Adipocyte (in vitro differentiated cells): Measurements from ENCODE around the gene CAMTA1.
"Not testable (repeated sequence)": the region's sequence is repeated elsewhere in the genome, so short reads cannot be mapped to it uniquely, and the experiment has no call there.

ENCODE experiments used
- DNase-seq: peaks from one replicate; pipeline ENCODE4 v3.0.0-alpha.2; 2015; ENCODE audit warnings: low read depth
- H3K27me3 ChIP-seq: replicated peaks from 2 replicates; pipeline ENCODE4 v1.7.0; 2013; ENCODE audit warnings: mild to moderate bottlenecking, low read length, moderate library complexity; ENCODE audit not compliant: control insufficient read depth, insufficient read depth
- H3K36me3 ChIP-seq: 2 replicates; pipeline ENCODE4 v1.7.0; 2013; ENCODE audit warnings: low read length, mild to moderate bottlenecking, moderate library complexity; ENCODE audit not compliant: control insufficient read depth, insufficient read depth, severe bottlenecking
- H3K4me1 ChIP-seq: 2 replicates; pipeline ENCODE4 v1.7.0; 2013; ENCODE audit warnings: mild to moderate bottlenecking, low read length, moderate library complexity; ENCODE audit not compliant: control insufficient read depth, insufficient read depth
- H3K4me3 ChIP-seq: 2 replicates; pipeline ENCODE4 v1.7.0; 2013; ENCODE audit warnings: mild to moderate bottlenecking, low read length, moderate library complexity
- H3K9ac ChIP-seq: 2 replicates; pipeline ENCODE4 v1.7.0; 2013; ENCODE audit warnings: mild to moderate bottlenecking, low read length, moderate library complexity
- H3K9me3 ChIP-seq: 2 replicates; pipeline ENCODE4 v1.7.0; 2013; ENCODE audit warnings: mild to moderate bottlenecking, low read length, moderate library complexity; ENCODE audit not compliant: control insufficient read depth

CAMTA1 gene

GRCh38 chr1:7691576-7691975 is 906.3 kb downstream of the CAMTA1 start:
- H3K9me3 ChIP-seq, result peaks cover 24% of the 10 kb centered on the region
- no peaks in the 10 kb centered on the region for H3K4me1 ChIP-seq
- H3K4me3 ChIP-seq, result no peak overlapping the region
- H3K36me3 ChIP-seq, result no peaks in the 10 kb centered on the region
- DNase-seq, result no peak
- no peak overlapping the region for H3K9ac ChIP-seq
- peaks cover 54% of the 10 kb centered on the region for H3K27me3 ChIP-seq

DNA sequence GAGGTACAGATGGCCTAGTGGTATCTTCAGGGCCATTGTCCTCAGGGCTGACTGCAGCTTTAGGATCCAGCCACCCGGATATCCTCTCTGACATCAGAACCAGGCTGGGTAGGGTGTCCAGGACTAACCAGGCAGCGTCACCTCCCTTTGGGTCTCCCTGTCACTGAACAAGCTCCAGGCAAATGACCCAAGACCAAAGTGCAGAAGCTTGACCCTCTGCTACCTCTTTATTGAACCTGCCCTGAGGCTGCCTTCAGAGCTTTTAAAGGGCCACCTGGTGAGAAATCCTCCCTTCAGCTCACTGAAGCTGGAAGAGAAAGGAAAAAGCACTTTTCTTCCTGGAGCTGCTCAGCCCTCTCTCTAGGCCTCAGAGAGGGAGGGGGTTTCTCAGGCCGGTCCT is 906.8 kb downstream of the CAMTA1 start:
- no peak for DNase-seq
- Histone ChIP-seq H3K27me3 (peaks cover 51% of the 10 kb centered on the region), H3K4me1 (no peaks in the 10 kb centered on the region), H3K9ac (no peak overlapping the region), H3K36me3 (no peaks in the 10 kb centered on the region), H3K4me3 (no peak overlapping the region), H3K9me3 (peaks cover 24% of the 10 kb centered on the region)

DNA sequence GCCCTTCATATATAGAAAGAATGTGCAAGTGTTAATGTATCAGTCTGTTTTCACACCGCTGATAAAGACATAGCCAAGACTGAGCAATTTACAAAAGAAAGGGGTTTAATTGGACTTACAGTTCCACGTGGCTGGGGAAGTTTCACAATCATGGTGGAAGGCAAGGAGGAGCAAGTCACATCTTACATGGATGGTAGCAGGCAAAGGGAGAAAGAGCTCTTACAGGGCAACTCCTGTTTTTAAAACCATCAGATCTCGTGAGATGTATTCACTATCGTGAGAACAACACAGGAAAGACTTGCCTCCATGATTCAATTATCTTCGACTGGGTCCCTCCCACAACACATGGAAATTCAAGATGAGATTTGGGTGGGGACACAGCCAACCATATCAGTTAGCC is 907.8 kb downstream of the CAMTA1 start:
- peaks cover 44% of the 10 kb centered on the region for H3K27me3 ChIP-seq
- not testable (repeated sequence) for H3K4me3 ChIP-seq, H3K36me3 ChIP-seq, H3K4me1 ChIP-seq, DNase-seq, H3K9ac ChIP-seq
- peaks cover 24% of the 10 kb centered on the region for H3K9me3 ChIP-seq

- Histone ChIP-seq H3K9ac (no peak overlapping the region), H3K9me3 (peaks cover 24% of the 10 kb centered on the region), H3K36me3 (no peaks in the 10 kb centered on the region), H3K4me1 (no peaks in the 10 kb centered on the region), H3K4me3 (no peak overlapping the region), H3K27me3 (peaks cover 38% of the 10 kb centered on the region)
- no peak for DNase-seq
Measured at GRCh38 chr1:7693662-7694061, 908.4 kb downstream of the CAMTA1 start.

GRCh38 chr1:7694600-7695496 is 909.6 kb downstream of the CAMTA1 start:
- H3K36me3 ChIP-seq, result no peaks in the 10 kb centered on the region
- DNase-seq, result no peak
- peaks cover 35% of the 10 kb centered on the region for H3K27me3 ChIP-seq
- peaks cover 27% of the 10 kb centered on the region for H3K9me3 ChIP-seq
- no peak overlapping the region for H3K9ac ChIP-seq
- no peak overlapping the region for H3K4me3 ChIP-seq
- no peaks in the 10 kb centered on the region for H3K4me1 ChIP-seq

- Histone ChIP-seq H3K27me3 (peaks cover 34% of the 10 kb centered on the region), H3K4me3 (no peak overlapping the region), H3K9me3 (peaks cover 31% of the 10 kb centered on the region), H3K9ac (no peak overlapping the region), H3K36me3 (no peaks in the 10 kb centered on the region), H3K4me1 (no peaks in the 10 kb centered on the region)
- DNase-seq, result no peak
Measured at GRCh38 chr1:7695497-7696117, 910.4 kb downstream of the CAMTA1 start.

GRCh38 chr1:7698641-7699040 is 913.4 kb downstream of the CAMTA1 start:
- Histone ChIP-seq H3K4me1 (no peaks in the 10 kb centered on the region), H3K36me3 (no peaks in the 10 kb centered on the region), H3K27me3 (peaks cover 31% of the 10 kb centered on the region), H3K9ac (no peak overlapping the region), H3K4me3 (no peak overlapping the region), H3K9me3 (peaks cover 12% of the 10 kb centered on the region)
- DNase-seq, result no peak

GRCh38 chr1:7702365-7702764 is 917.1 kb downstream of the CAMTA1 start:
- no peaks in the 10 kb centered on the region for H3K4me1 ChIP-seq

GRCh38 chr1:7703321-7704213 is 918.3 kb downstream of the CAMTA1 start:
- no peak overlapping the region for H3K4me3 ChIP-seq
- H3K4me1 ChIP-seq, result no peaks in the 10 kb centered on the region
- H3K9ac ChIP-seq, result no peak overlapping the region
- peaks cover 49% of the 10 kb centered on the region for H3K27me3 ChIP-seq
- no peaks in the 10 kb centered on the region for H3K36me3 ChIP-seq
- H3K9me3 ChIP-seq, result peaks cover 7% of the 10 kb centered on the region
- DNase-seq, result no peak

More at GRCh38 chr1:7702365-7702764, 917.1 kb downstream of the CAMTA1 start:
- Histone ChIP-seq H3K27me3 (peaks cover 41% of the 10 kb centered on the region), H3K9ac (no peak overlapping the region), H3K9me3 (peaks cover 7% of the 10 kb centered on the region), H3K4me3 (no peak overlapping the region), H3K36me3 (no peaks in the 10 kb centered on the region)
- DNase-seq, result no peak

DNA sequence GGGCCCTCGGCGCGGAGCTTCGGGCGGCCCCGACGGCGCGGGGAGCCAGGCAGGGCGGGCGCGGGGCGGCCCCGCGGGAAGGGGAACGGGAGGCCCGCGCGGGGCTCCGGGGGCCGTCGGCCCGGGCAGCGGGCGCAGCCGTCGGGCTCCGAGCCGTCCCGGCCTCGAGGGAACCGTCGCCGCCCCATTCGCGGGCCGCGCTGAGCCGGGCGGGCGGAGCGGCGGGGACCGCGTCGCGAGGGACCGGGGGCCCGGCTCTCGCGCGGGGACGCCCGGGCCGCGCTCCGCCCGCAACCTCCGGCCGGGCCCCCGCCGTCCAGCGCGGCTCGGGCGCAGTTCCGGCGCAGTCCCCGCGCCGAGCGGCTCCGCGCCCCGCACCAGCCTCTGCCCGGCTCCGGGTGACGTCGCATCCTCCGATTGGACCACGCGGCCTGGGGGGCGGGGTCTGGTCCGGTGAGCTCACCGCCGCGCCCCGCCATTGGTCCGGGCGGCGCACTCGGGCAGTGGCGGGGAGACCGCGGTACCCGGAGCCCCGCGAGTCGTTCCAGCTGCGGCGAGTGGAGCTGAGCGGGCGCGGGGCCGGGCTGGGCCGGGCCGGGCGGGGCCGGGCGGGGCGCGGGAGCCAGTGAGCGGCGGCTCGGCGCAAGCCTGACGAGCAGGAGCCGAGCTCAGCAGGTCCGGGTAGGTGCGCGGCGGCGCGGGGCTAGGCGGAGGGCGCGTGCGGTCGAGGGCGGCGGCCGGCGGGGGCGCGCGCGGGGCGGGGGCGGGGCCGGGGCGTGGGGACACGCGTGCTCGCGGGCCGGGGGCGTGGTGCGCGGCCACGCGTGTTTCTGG is 919.2 kb downstream of the CAMTA1 start:
- H3K27me3 ChIP-seq, result peaks cover 56% of the 10 kb centered on the region
- no peaks in the 10 kb centered on the region for H3K36me3 ChIP-seq
- H3K9me3 ChIP-seq, result peaks cover 7% of the 10 kb centered on the region
- peak; percentile 97 for DNase-seq
- no peak overlapping the region for H3K9ac ChIP-seq
- no peak overlapping the region for H3K4me3 ChIP-seq
- H3K4me1 ChIP-seq, result no peaks in the 10 kb centered on the region
